DMS53 treated with DMSO at 0.1 percent for 48 hours (cell line): ENCODE results near the gene HBP1.

Source experiments
- DNase-seq: peaks from one replicate; lab custom pipeline; 2025; ENCODE audit not compliant: unreplicated experiment; lab: John Stamatoyannopoulos, UW

HBP1 gene

GRCh38 chr7:107181172-107181571, 12.4 kb downstream of the HBP1 start:
- no peak for DNase-seq

GRCh38 chr7:107185716-107186115, 16.9 kb downstream of the HBP1 start:
- DNase-seq = no peak

GRCh38 chr7:107186240-107186639, 17.4 kb downstream of the HBP1 start:
- DNase-seq = no peak

- DNase-seq = no peak
Measured at GRCh38 chr7:107187774-107188173, 19.0 kb downstream of the HBP1 start.

- DNase-seq = no peak
Measured at GRCh38 chr7:107190090-107190489, 21.3 kb downstream of the HBP1 start.

- DNase-seq = no peak
Measured at GRCh38 chr7:107194052-107194451, 25.2 kb downstream of the HBP1 start.

- peak; percentile 71 for DNase-seq
Measured at GRCh38 chr7:107196834-107197610, 28.2 kb downstream of the HBP1 start.

GRCh38 chr7:107201795-107202450, 33.1 kb downstream of the HBP1 start:
- DNase-seq = peak; percentile 73

GRCh38 chr7:107203607-107204006, 34.8 kb downstream of the HBP1 start:
- no peak for DNase-seq

- no peak for DNase-seq
Measured at GRCh38 chr7:107206136-107206535, 37.3 kb downstream of the HBP1 start.

GRCh38 chr7:107206706-107207105, 37.9 kb downstream of the HBP1 start:
- no peak for DNase-seq

- DNase-seq = no peak
Measured at GRCh38 chr7:107207459-107207858, 38.7 kb downstream of the HBP1 start.

- DNase-seq = no peak
Measured at GRCh38 chr7:107208024-107208521, 39.3 kb downstream of the HBP1 start.

- no peak for DNase-seq
Measured at GRCh38 chr7:107208563-107208962, 39.8 kb downstream of the HBP1 start.

GRCh38 chr7:107209565-107209964, 40.8 kb downstream of the HBP1 start:
- no peak for DNase-seq

GRCh38 chr7:107210400-107210799, 41.6 kb downstream of the HBP1 start:
- DNase-seq = no peak

- no peak for DNase-seq
Measured at GRCh38 chr7:107212725-107213124, 43.9 kb downstream of the HBP1 start.

GRCh38 chr7:107213193-107213788, 44.5 kb downstream of the HBP1 start:
- no peak for DNase-seq

GRCh38 chr7:107213945-107214344, 45.1 kb downstream of the HBP1 start:
- DNase-seq = no peak

GRCh38 chr7:107219563-107220244, 50.9 kb downstream of the HBP1 start:
- DNase-seq = no peak

- no peak for DNase-seq
Measured at GRCh38 chr7:107220356-107220755, 51.6 kb downstream of the HBP1 start.
